Activated naive CD4-positive, alpha-beta T cell treated with Interleukin-2 at 50 U/mL for 16 hours (primary cell): ENCODE results near the gene CAPN14.

Experiments used
- DNase-seq: peaks from one replicate; pipeline ENCODE4 v3.0.0-alpha.2; 2020

The CAPN14 gene

DNA sequence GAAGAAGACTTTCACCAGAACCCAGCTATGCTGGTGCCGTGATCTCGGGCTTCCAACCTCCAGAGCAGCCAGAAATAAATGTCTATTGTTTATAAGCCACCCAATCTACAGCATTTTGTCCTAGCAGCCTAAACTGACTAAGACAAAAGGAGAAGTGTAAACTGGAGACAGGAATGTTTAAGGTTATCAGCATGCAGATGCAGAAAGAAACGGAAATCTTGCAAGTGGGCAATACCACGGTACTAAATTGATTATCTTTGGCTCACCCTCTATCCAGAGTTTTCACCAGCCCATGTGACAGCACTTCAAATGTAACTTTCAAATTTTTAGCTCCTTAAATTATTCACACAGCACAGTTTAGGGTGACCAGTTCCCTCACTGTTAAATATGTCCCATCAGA, 5.7 kb upstream of the CAPN14 start:
- DNase-seq = no peak

DNA sequence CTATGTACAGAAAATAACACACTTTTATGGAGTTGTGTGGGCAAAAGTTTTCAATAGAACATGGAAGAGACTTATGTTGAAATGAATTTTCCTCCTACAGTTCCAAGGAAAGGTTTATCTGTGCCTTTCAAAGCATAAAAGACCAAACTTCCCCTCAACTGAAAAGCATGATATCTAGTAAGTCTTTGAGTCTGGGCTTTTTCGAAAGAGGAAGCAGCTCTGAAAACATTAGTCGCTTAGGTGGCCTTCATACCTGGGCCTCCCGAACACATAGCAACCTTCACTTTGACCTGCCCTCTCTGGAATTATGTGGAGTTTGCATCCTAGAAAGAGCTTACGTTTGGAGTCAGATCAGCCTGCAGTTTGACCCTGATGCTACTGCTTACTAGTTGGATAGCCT, 4.8 kb upstream of the CAPN14 start:
- no peak for DNase-seq

DNA sequence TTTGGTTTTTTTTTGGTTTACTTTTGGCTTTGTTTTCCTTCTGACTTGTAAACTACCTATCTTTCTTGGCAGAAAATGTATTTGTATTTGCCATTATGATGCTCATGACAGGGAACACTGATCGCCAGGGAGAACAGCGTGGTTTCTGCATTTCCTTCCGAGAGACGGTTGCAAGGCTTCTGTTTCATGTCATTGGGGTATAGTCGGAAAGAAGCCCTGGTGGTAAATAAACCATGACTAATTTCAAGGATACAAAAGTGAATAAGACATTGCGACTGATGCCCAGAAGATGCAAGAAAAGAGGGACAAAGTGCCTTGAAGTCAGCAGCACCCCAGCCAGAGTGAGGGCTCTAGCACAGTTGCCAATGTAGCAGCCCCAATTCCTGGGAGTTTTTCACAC, 4.2 kb upstream of the CAPN14 start:
- no peak for DNase-seq

DNA sequence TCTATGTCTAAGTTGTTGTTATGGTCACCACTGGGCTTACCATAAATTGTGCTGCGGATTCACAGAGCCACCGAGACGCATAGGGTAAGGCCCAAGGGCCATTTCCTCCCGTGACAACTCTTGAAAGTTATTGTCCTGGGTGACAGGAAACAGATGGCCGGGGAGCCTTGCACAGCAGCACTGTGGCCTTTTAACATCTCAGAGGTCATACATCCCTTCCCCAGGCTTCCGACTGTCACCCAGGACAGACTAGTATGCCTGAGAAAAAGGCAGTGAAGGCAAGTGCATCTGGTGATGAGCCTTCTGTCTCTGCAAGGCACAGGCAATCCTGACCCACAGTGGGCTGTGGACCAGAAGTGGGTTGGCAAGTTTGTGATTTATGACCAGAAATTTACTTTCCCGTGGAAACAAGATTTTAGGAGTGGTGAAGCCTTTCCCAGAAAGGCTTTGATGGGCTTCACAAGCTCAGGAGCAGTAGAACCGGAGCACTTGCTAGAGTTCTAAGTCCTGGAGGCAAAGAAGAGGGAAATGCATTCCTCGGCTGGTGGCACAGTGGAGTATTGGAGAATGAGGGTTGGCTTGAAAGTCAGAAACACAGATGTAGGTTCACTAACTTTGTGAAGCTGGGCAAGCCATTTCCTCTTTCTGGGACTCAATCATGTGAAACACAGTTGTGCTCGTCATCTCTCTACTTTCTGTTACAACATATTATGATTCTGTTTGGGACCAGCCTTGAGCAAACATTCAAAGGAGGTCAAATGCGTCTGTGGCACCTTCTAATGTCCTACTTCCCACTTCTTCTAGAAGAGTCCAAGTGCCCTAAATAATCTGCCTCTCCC, 2.0 kb upstream of the CAPN14 start:
- no peak for DNase-seq

DNA sequence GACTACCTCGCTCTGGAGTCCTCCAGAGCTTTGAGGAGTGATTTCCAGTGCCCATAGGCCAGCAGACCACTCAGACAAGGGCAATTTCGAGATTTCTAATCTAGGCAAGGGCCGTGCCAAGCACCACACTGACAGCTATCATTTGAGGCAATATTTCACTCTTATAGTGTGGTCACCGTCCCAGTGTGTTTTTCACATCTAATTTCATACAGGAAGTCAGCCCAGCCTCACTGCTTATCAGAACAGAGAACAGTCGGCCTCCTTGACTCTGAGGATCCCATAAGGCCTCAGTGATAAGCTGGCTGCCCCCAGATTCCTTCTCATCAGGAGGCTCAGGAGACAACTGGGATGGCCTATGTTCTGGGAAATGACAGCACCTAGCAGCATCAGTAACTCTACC, 581 bp downstream of the CAPN14 start:
- no peak for DNase-seq

DNA sequence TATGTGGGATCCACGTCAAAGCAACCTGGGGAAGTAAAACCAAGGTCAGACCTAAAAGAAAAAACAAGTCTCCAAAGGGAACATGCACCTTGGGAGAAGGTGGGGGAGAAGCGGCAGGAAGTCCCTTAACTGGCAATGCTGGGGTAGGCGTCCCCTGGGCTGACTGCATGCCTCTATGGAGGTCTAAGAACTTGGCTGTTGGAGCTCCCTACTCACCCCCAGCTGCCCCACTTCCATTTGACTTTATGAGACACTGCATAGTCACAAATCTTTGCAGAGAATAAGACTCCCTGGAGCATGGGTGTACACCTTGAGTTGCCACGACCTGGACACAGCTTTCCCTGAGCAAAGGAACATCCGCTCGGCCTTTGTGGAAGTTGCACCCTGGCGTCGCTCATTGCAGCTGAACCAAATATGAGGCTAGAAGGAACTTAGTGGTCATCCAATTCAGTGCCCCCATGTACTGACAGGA, 2.8 kb downstream of the CAPN14 start:
- DNase-seq = no peak

DNA sequence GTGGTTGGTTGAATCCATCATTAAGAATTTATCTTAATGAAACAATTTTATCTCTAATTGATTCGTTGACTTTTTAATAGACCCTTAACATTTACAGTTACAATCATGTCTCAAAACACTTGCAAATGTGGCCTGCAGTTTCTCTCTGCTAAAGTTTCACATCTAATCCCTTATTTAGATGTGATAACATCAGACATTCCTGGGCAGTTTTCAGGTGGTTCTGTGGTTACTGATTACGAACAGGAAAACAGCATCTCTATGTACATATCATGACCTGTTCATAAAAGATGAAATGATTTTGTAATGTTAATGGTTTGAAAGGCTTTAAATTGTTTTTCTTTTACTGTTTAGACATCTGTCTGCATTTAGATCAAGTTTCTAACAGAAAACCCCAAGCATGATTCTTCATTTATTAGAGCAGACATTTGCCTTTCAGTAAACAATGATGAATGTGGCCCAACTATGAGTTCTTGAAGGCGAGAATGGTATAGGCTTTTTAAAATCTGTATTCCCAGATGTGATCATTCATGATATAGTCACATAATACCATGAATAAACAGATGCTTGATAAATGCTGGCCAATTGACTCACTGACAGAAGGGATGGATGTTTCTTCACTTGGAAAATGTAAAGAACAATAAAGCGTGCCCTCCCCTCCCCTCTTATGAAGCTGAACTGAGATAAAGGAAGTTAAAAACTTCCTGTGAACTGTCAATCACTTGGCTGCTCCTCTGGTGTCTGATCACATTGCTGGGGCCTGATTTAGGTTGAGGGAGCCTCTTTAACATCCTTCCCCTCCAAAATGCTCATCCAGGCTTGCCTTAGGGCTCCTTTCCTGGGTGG, 3.5 kb downstream of the CAPN14 start:
- no peak for DNase-seq

DNA sequence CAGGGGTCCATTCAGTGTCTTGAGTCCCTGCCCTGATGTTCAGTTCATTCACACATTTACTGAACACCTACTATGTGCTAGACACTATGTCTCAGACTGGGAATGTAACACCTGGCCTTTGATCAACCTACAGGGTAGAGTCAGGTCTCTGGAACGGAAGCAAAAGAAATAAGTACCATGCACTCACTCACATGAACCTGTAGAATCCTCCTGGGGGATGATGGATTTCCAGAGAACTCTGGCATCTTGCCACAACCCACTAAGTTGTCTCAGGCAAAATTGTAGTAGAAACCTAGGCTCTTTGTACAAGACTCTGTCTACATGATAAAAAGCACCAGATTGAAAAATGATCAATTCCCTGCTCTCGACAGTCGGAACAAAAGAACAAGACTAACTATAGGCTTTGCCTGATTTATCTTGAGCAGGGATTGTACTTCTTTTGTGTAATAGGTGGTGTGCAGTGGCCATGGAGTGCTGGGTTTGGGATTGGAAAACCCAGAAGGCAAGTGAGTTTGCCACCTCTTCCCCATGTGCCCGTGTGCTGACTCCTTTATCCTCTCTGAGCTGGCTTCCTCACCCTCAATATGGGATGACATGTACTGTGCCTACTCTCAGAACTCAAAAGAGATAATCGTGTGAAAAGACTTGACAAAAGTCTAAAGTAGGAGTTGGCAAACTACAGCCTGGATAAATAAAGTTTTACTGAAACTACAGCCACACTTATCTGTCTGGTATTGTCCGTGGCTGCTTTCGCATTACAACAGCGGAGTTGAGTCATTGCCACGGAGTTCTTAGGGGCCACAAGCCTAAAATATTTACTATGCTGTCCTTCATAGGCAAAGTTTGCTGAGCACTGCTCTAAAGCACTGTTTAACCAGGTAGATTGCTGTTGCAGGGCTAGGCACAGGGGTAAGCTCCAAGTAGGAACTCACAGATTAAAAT, 4.4 kb downstream of the CAPN14 start:
- DNase-seq = no peak

DNA sequence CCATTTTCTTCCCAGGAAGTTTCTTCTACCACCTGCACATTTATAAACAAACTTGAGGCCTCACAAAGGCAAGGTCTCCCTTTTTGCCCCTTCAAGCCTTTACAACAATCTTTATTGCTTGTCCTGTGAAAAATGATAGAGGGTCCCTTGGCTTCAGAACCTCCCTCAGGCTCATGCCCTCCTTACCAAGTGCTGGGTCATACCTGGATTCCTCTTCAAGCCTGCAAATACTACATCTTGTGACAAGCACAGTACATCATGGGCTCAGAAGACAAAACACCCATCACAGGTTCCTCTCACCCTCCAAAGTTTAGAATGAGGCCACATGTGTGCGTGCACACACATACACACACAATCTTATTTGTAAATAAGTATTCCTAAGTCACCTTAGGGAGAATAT, 9.1 kb downstream of the CAPN14 start:
- DNase-seq = no peak

DNA sequence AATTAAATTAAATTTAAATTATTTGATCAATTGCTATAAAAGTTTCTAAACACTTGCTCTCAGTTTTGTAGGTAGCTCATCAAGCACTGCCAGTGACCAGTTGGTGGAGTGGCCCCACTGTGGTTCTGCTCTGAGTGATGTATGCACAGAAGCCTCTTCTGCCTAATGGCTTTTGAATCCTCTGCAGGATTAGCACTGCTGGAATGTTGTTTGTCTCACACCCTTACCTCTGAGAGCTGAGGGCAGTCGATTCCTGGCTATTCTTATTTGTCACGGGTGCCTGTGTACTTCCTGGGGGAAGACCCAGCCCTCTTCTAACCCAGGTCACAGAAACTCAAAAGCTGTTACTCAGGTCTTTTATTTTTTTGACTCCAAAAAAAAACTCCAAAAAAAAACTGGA, 9.5 kb downstream of the CAPN14 start:
- no peak for DNase-seq

DNA sequence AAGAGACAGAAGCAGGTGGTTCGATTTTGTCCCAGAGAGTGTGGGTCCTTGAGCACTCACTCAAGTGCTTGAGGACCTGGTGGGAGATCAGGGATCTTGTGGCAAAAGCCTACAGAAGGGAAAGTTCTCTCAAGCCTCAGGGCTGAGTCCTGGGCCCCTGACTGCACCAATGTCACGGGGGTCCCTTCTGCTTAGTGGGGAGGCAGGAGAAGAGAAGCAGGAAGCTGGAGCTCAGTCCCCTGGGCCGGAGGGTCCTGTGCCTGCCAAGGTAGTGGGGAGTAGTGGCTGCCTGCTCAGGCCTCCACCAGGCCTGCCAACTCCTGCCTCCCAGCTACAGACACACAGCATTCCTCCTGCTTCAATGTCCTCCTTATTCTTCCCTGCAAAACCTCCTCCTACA, 11.7 kb downstream of the CAPN14 start:
- DNase-seq = no peak

DNA sequence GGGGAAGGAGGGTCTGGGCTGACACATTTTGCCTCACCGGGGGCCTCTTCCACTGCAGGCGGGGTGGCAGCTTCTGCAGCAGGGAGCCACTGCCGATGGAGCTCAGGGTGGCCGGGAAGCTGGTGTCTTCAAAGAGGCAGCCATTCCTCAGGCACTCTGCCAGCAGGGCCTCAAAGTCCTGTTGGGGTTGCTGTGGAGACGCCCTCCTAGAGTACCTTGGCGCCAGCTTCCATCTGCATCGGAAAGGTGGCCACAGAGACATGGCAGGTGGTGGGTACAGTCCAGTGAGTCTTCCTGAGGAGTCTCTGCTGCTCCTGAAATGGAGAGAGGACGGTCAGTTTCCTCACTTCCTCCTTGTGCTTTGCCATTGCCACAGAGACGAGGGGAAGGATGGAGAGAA, 12.1 kb downstream of the CAPN14 start:
- DNase-seq = no peak

DNA sequence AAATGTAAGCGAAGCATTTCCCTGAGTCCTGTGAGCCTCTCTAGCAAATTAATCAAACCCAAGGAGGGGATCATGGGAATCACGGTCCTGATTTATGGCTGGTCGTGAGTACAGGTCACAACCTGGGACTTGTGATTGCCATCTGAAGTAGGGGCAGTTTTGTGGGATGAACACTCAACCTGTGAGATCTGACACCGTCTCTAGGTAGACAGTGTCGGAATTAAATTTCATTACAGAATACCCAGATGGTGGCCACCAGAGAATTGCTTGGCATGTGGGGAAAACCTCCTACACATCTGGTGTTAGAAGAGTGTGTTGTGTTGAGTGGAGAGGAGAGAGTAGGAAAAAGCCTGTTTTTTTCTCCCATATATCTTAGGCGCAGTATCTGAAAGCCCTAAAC, 12.5 kb downstream of the CAPN14 start:
- DNase-seq = no peak

DNA sequence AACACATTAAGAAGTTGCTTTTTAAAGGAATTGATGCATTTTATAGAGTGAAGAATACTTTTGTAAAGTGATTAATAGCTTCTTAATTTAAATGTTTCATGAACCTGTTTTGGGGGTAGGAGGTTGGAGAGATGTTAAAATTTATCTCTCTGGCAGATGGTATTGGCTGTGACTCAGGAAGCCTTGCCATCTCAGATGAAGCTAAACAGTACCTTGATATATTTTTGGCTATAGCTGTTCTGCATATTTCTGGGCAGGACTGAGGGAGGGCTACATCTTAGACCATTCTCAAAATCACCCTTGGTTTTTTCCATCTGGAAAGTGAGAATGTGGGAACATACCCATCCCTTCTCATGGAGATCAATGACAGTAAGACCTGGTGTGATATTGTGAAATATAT, 13.4 kb downstream of the CAPN14 start:
- no peak for DNase-seq

DNA sequence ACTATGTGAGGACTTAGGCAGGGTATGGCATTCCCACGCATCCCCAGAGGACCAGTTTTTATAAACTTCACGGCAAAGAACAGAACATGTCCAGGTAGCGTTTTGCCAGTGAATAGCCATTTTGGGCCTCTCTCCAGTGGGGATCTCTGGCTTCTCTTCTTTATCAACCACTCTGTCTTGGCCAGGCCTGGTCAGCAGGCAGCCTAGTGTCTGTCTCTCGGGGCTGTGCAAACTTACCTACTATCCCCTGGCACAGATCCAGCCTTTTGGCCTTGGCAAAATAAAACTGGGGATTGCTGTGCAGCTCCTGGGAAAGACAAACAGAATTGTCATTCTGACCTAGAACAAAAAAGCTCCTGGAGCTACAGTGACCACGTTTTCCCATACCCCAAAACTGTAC, 14.5 kb downstream of the CAPN14 start:
- DNase-seq = no peak

DNA sequence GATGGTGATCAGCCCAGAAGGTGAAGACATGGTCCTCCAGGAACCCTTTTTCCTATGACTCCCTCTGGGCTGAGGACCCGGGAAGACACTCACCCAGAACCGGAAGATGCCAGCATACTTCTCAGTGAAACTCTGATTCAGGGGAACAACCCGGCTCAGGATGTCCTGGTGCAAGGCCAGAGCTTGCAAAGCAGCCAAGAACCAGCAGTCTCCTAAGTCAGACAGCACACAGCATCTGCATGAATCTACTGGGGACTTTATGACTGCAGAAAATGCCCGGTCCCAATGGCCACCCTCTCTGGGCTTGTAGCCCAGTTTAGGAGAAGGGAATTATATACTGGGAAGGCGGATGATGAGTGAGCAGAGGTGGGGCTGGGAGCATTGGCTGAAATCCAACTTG, 15.3 kb downstream of the CAPN14 start:
- no peak for DNase-seq

DNA sequence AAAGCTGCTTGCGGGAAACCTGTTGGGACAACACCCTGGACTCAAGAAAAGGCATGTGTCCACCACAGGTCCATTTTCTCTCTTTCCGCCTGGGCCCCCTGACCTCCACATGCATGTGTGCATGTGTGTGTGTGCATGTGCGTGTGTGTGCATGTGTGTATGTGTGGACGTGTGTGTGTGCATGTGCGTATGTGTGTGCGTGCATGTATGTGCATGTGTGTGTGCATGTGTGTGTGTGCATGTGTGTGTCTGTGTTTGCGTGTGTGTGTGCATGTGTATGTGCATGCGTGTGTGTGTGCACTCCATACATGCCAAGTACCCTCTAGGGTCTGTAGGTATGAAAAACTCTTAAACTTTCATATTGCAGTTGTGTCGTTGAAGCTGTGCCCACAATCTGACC, 16.3 kb downstream of the CAPN14 start:
- DNase-seq = no peak

DNA sequence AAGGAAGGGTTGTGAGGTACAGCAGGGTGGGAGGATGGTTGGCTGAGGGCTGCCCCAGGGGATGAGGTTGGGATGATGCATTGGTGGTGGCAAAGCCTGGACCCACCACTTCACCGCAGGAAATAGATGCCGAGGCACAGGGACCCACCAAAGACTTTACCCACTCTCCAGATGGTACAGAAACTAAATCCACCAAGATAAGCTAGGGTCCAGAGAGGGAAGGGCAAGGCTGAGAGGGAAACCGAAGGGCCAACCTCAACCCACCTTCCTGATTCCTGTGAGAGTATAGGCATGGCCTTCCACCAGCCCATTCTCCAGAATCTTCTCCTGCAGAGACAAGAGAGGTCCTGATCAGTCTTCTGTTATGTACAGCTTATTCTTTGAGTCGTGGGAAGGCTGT, 18.1 kb downstream of the CAPN14 start:
- no peak for DNase-seq

DNA sequence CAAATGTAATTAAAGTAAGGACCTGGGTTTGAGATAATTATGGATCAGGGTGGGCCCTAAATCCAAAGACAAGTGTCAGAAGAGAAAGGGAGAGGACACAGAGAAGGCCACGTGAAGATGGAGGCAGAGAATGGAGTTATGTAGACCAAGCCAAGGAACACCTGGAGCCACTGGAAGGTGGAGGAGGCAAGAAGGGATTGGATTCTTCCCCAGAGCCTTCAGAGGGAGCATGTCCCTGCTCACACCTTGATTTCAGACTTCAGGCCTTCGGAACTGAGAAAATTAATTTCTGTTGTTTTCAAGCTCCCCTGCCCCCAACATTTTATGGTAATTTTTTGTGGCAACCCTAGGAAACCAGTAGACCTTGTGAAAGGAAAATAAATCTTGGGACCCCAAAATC, 19.6 kb downstream of the CAPN14 start:
- no peak for DNase-seq

DNA sequence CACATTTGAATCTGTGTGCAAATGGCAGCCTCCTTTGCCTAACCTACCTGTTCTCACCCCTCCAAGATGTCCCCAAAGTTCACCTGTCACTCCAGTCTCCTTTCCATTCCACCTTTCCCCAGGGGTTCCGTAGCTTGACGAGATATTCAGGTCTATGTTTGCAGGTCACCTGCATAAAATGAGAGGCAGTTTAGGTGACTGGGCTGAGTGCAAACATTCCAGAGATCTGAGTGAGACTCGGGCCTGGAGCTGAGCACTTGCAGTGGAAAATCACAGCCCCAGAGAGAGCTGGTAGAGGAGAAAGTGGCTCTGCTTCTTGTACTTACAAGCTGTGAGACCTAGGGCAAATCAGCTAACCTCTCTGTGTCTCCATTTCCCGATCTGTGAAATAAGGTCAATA, 20.1 kb downstream of the CAPN14 start:
- DNase-seq = no peak

DNA sequence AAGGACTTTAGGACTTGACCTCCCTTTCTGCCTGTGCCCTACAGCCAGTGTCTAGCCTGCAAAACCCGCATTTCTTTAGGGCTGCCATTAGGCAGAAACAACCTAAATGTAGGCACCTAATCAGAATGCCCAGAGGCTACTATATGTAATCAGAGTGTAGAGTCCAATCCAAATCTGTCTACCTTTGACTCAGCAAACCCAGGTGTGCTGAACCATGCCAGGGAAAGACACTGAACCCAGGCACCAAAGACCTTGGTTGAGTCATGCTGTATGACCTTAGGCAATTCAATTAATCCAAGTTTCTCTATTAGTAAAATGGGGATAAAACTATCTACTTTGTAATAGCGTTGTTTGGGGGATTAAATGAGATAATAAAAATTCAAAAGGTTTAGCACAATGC, 20.7 kb downstream of the CAPN14 start:
- DNase-seq = no peak

DNA sequence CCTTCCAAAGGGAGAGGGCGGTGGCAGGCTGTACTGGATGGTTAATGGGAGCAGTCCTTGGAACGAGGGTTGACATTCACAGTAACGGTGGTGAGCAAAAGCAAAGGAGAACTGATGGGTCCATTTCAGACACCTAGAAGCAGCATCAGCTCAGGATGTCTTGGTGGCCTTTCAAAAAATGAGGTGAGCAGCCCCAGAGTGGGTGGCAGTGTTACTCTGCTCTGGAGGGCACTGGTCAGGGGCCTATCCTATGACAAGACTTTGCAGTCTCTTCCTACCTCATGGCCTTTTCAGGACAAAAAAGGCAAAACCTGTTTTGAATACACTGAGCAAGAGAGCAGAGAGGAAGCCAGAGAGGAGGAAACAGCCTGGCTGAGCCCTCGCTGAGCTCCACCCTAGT, 23.5 kb downstream of the CAPN14 start:
- DNase-seq = no peak

DNA sequence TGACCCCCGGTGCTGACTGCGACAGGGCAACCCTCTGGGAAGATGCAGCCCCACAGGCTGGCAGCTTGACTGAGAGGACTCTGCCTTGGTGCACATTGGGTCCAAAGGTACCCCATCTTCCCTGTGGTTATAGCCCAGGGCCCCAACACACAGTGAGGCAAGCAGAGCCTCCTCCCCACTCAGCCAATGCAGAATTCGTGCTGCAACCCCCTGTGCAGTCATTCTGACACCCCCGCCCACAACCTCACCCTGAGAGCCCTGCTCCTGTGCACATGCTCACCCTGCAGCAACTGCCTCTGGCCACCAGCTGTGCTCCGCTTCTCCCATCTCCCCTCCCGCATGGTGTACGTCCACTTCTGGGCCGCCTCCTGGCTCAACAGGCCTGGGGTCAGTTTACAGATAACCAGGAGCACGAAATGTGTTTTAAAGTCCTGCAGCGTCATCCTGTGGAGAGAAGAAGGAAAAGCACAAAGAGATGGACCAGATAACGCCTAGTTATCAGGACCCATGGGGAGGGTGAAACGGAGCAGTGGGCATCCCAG, 24.4 kb downstream of the CAPN14 start:
- no peak for DNase-seq
